HG02840 (cell line): ENCODE measurements around the gene MID1IP1.

ENCODE experiments used
- ATAC-seq: cut with Tn5 transposase; IDR thresholded peaks from one replicate; pipeline ENCODE4 v1.9.1; 2021; ENCODE audit warnings: mild to moderate bottlenecking, moderate library complexity, moderate number of reproducible peaks; ENCODE audit not compliant: unreplicated experiment, low FRiP score

Gene MID1IP1

GRCh38 chrX:38811515-38812243 is 10.4 kb downstream of the MID1IP1 start:
- no peak for ATAC-seq

GRCh38 chrX:38816155-38816554 is 14.9 kb downstream of the MID1IP1 start:
- no peak for ATAC-seq

DNA sequence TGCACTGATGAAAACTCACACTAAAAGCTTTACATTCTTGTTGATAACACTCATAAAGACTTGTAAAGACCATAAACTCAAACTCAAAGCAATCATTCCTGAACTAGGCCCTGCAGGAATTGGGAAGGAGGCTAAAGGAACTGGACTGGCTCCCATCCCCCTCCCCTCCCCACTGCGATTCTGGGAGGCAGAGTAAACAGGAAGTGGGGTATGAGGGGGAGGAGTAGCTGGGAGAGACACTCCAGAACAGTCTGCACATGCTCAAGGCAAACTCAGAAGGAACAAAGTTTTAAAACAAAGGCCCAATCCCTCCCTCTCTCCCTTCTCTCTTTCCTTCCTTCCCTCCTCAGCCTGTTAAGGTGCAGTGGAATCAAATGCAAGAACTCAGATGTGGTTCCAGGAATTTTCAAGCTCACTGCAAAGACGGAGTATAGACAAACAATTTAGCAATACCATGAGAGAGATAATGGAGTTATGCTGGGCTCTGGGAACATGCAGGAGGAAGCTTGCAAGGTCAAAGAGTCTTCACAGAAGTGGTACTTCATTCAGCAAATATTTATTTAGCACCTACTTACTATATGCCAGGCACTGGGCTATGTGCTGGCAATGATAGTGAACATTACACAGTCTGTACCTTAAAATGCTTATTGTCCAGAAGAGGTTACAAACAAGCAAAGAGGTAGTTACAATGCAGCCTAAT is 15.9 kb downstream of the MID1IP1 start:
- ATAC-seq, result no peak

GRCh38 chrX:38819163-38819562 is 17.9 kb downstream of the MID1IP1 start:
- no peak for ATAC-seq

DNA sequence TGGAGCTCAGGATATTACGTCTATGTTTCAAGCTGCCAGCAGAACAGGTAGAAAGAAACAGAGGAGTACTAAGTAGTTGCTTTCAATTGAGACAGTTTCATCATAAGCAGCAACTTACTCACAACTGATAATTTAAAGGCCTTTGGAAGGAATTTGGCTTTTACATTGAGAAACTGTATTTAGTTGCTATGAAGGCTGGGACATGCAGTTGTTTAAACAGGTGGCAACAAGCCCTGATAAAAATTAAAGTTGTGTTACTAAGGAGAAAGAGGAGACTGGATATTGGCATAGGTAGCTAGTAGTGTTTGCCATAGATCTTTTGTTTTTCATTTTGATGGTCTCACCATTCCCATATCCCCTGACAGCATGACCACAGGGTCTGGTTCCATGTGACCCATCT is 18.4 kb downstream of the MID1IP1 start:
- no peak for ATAC-seq

- ATAC-seq, result no peak
Measured at GRCh38 chrX:38820751-38821150, 19.5 kb downstream of the MID1IP1 start.

DNA sequence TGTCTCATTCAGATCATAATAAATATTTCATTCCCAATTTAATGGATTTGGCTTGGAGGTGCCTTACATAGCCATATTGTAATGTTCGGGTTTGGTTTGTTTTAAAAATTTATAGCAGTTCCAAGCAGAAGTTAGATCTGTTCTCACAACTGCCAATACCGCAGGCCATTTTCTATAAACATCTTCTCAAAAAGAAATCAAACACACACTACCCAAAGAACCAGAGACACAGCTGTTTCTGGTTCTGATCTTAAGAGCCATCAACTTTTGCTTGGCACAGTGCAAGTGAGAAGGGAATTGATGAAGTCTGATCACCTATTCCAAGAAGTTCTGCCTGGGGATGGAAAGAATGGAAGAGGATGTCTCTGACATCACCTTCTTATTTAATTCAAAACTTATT is 22.9 kb downstream of the MID1IP1 start:
- no peak for ATAC-seq

- ATAC-seq, result no peak
Measured at GRCh38 chrX:38831949-38832348, 30.7 kb downstream of the MID1IP1 start.

DNA sequence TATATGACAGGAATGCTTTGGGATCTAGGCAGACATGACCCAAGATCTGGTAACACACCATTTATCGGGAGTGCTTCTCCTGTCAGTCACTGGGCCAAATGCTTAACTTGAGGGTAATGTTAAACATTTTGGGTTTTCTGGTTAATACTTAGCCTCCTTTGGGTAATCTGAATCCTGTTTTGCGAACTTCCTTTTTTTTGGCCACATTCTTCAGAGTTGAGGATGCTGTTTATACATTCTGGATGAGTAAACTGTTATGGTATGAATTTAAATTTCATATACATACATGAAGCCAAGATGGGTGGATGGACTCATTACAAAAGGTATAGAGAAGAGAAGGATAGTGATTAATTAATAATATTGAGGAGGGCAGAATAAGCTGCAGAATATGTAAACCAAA is 36.1 kb downstream of the MID1IP1 start:
- no peak for ATAC-seq

GRCh38 chrX:38839277-38839676 is 38.0 kb downstream of the MID1IP1 start:
- ATAC-seq, result no peak

- no peak for ATAC-seq
Measured at GRCh38 chrX:38839944-38840343, 38.7 kb downstream of the MID1IP1 start.

DNA sequence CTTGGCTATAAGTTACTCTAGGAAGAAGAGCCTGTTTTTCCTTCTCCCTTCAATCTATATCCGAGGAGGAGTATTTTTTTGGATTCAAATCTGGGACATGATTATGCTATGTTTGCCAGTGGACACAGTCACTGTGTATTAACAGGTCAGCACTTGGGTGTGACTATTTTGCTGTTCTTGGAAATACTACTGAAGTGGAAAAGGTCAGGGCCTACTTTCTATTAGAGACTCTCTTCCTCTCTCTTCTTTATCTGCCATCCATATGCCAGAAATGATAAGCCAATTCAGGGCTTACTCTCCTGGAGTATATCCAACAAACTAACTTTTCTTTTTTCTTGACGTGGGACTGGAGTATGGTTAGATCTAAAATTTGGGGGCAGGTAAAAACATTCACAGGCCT is 40.5 kb downstream of the MID1IP1 start:
- ATAC-seq, result no peak

DNA sequence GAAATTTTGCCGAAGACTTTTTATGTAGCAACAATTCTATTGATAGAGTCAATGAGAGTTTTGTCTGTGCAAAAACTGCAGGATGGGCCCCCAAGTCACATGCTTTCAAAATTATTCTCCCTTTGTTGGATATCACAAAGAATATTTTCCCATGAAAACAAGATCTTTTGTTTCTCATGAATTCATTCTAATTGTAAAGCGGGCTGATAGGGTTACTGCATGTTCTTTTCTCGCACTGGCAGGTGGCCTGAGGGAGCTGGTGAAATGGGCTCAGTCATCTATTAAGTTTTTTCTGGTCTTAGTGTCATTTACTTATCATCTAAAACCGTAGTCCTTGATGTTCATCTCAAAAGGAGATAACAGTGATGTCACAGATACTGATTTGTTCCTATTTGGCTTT is 44.2 kb downstream of the MID1IP1 start:
- ATAC-seq, result no peak

DNA sequence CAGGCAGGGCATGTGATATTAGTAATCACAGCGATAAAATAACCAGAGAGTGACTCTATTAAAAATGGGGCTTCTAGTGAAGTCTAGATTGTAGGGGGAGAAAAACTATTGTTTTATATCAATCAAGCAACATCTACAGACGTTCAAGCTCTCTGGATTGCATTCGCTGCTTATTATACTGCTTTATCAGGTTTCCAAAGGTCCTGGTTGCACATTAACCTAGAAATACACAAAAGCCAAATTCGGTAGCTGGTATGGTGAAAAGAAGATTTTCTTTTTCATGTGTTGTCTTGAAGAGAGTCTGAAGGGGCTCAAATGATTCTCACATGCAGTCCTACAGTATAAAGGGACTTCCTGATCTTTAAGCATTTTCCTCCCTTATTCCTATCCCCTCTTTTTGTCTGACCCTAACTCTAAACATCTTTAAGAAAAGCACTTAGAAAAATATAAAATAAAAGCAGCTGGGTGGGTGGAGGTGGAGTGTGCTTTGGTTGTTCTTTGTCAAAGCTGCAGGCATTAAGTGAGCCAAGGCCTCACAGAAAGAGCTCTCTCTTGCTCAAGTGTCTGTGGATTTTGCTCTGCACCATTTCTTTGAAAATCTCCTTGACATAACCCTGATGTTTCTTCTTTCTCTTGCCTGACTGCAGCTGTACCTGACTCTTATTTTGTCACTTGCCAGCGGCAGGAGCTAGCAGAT is 46.1 kb downstream of the MID1IP1 start:
- ATAC-seq, result no peak

DNA sequence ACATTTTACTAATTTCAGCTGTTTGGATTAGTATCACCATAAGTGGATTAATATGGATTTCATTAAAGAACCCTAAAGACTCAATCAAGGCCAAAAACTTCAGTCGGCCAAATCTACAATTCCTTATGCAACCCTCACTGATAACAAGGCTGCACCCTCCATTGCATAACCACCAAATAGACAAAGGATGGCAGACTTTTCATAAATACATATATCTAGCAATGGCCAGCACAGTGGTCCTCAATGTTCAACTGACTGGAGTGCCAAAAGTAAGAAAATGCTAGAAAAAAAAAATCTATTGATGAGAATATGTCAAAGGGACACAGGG is 46.6 kb downstream of the MID1IP1 start:
- no peak for ATAC-seq

DNA sequence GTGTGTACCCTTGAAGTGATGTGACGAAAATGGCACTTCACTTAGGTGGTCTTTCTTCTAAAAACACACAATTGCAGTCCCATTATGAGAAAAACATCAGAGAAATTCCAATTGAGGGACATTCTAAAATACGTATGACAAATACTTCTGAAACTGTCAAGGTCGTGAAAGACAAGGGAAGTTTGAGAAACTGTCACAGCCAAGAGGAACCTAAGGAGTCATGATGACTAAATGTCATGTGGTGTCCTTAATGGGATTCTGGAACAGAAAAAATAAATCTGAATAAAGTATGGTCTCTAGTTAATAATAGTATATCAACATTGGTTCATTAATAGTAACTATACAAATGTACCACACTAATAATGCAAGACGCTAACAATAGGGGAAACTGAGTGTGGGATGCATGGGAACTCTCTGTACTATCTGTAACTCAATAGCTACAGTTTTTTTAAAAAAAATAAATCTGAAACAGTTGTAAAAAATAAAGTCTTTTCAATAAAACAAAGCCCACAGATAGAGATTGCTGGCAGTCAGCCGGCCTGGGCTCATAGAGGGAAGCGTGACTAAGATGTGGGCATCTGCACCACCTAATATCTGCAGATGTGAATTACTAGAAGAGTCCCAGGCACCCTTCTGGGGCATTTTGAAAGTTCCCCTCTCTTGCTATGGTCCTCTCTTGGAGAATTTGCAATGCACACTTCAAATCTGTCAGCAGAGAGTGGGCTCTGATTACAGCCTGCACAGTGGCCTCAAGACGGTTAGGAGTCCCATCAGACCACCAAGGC is 47.6 kb downstream of the MID1IP1 start:
- ATAC-seq, result no peak

- ATAC-seq, result no peak
Measured at GRCh38 chrX:38850807-38851544, 49.7 kb downstream of the MID1IP1 start.

- ATAC-seq, result no peak
Measured at GRCh38 chrX:38854305-38854704, 53.0 kb downstream of the MID1IP1 start.
